Putamen (tissue), 1 donor: ENCODE data around the gene FOXG1.

Experiments
- DNase-seq: peaks from one replicate; pipeline ENCODE4 v3.0.0-alpha.2; 2016; ENCODE audit warnings: low spot score

The FOXG1 gene

GRCh38 chr14:28766469-28766955 is at the start of gene FOXG1:
TSS of gene FOXG1 (plus strand) at chr14:28766787. CDS start at chr14:28767280, 493 bp downstream.
- DNase-seq = peak; percentile 81

GRCh38 chr14:28719130-28719529 is 47.5 kb upstream of the FOXG1 start:
- no peak for DNase-seq

GRCh38 chr14:28731358-28731757 is 35.2 kb upstream of the FOXG1 start:
- DNase-seq = no peak

- no peak for DNase-seq
Observed at GRCh38 chr14:28742171-28742846, 24.3 kb upstream of the FOXG1 start.

- no peak for DNase-seq
Observed at GRCh38 chr14:28744126-28744525, 22.5 kb upstream of the FOXG1 start.

- DNase-seq = no peak
Observed at GRCh38 chr14:28745176-28745575, 21.4 kb upstream of the FOXG1 start.

- no peak for DNase-seq
Observed at GRCh38 chr14:28746247-28746646, 20.3 kb upstream of the FOXG1 start.

GRCh38 chr14:28751467-28752058 is 15.0 kb upstream of the FOXG1 start:
- no peak for DNase-seq

- no peak for DNase-seq
Observed at GRCh38 chr14:28754209-28754985, 12.2 kb upstream of the FOXG1 start.

GRCh38 chr14:28755198-28755815 is 11.3 kb upstream of the FOXG1 start:
- DNase-seq = no peak

- no peak for DNase-seq
Observed at GRCh38 chr14:28755884-28756268, 10.7 kb upstream of the FOXG1 start.

- no peak for DNase-seq
Observed at GRCh38 chr14:28756269-28756883, 10.2 kb upstream of the FOXG1 start.

GRCh38 chr14:28756884-28757570 is 9.6 kb upstream of the FOXG1 start:
- no peak for DNase-seq

GRCh38 chr14:28757786-28758185 is 8.8 kb upstream of the FOXG1 start:
- DNase-seq = no peak

GRCh38 chr14:28758253-28758884 is 8.2 kb upstream of the FOXG1 start:
- no peak for DNase-seq

GRCh38 chr14:28758885-28759652 is 7.5 kb upstream of the FOXG1 start:
- no peak for DNase-seq

- no peak for DNase-seq
Observed at GRCh38 chr14:28759653-28760313, 6.8 kb upstream of the FOXG1 start.

- DNase-seq = no peak
Observed at GRCh38 chr14:28760431-28760996, 6.1 kb upstream of the FOXG1 start.
